ENCODE results near the gene DBH. TPM values are rescaled to one million over a fixed set of nuclear protein-coding genes. Genes with fewer than 3 reads are reported as not detected.

Gene DBH
- total RNA-seq, 1 experiment from 2014 or later, result not detected

- Histone ChIP-seq H3K27me3 (ENCODE audit: insufficient read depth, low read length) (no peaks in the 10 kb centered on the region), H3K27ac (ENCODE audit: low read depth, low read length) (no peak overlapping the region), H3K79me2 (ENCODE audit: insufficient read depth, low read length) (no peaks in the 10 kb centered on the region), H3K9me3 (ENCODE audit: control insufficient read depth in 1 of 2, insufficient read depth in 1 of 2, low read depth in 1 of 2, low read length in 2 of 2) (no peaks in the 10 kb centered on the region), H3K36me3 (ENCODE audit: control insufficient read depth in 1 of 2, insufficient read depth in 2 of 2, low read length in 2 of 2) (no peaks in the 10 kb centered on the region), H4K20me1 (ENCODE audit: insufficient read depth) (no peaks in the 10 kb centered on the region), H3K4me3 (replicated peaks in 1 of 2; ENCODE audit: low read depth in 1 of 2, low read length in 2 of 2) (no peak overlapping the region), H2AFZ (ENCODE audit: low read depth, low read length, poor library complexity, severe bottlenecking) (no peak overlapping the region), H3K4me2 (ENCODE audit: low read length) (no peak overlapping the region), H3K4me1 (ENCODE audit: control insufficient read depth in 1 of 2, insufficient read depth in 2 of 2, low read length in 2 of 2) (peaks cover 6 to 9% of the 10 kb centered on the region in 2 experiments; a peak in 2 of 4 replicates), H3K9me2 (ENCODE audit: insufficient read depth) (no peaks in the 10 kb centered on the region), H3K9ac (ENCODE audit: low read length) (no peak overlapping the region)
- ChIA-PET CTCF (no interaction called here), POLR2A (no interaction called here), RAD21 (ENCODE audit: low non-redundant PET in 1 of 2, low total read pairs in 2 of 2, uncharacterized antibody in 2 of 2, unreplicated experiment in 2 of 2) (no interaction called here)
- DNase-seq (ENCODE audit: low read depth, low spot score), result no peak
- no TSS peak for BruUV-seq (replicated peaks)
- no peak for TF ChIP-seq RAD21 (IDR thresholded peaks at IDR 0.05; ENCODE audit: low read depth)
- TF ChIP-seq TCF7L2 (IDR thresholded peaks at IDR 0.05; ENCODE audit: borderline replicate concordance, extremely low read depth, insufficient read depth, insufficient read length), result no peak
- TF ChIP-seq ZFX (IDR thresholded peaks at IDR 0.05), result no peak
- no peak for TF ChIP-seq FOSL1 (IDR thresholded peaks at IDR 0.05; ENCODE audit: low read depth)
- TF ChIP-seq MAX (IDR thresholded peaks at IDR 0.05), result no peak
- no peak for TF ChIP-seq CBX3 (IDR thresholded peaks at IDR 0.05; ENCODE audit: low read depth)
- no peak for TF ChIP-seq JUND (IDR thresholded peaks at IDR 0.05)
- TF ChIP-seq POLR2AphosphoS5 (IDR thresholded peaks at IDR 0.05; ENCODE audit: low read depth, low read length), result no peak
- no peak for TF ChIP-seq CEBPB (IDR thresholded peaks at IDR 0.05; ENCODE audit: low read depth)
- no peak for TF ChIP-seq SIN3A (IDR thresholded peaks at IDR 0.05; ENCODE audit: low read depth)
- ATAC-seq, result no peak
- intact Hi-C loops (cut with micrococcal nuclease), result no loop called here
Observed at GRCh38 chr9:133689151-133689763, 53.1 kb downstream of the DBH start.

- H2AFZ ChIP-seq (ENCODE audit: low read depth, low read length, poor library complexity, severe bottlenecking), result no peak overlapping the region
- ChIA-PET CTCF (no interaction called here), RAD21 (ENCODE audit: low non-redundant PET in 1 of 2, low total read pairs in 2 of 2, uncharacterized antibody in 2 of 2, unreplicated experiment in 2 of 2) (no interaction called here), POLR2A (no interaction called here)
- no peak overlapping the region for H3K9ac ChIP-seq (ENCODE audit: low read length)
- DNase-seq (ENCODE audit: low read depth, low spot score), result no peak
- no TSS peak for BruUV-seq (replicated peaks)
- no peaks in the 10 kb centered on the region for H3K79me2 ChIP-seq (ENCODE audit: insufficient read depth, low read length)
- ATAC-seq, result no peak
- H3K4me2 ChIP-seq (ENCODE audit: low read length), result no peak overlapping the region
- H3K9me2 ChIP-seq (ENCODE audit: insufficient read depth), result no peaks in the 10 kb centered on the region
- peaks cover 6 to 9% of the 10 kb centered on the region in 2 experiments; a peak in 2 of 4 replicates for H3K4me1 ChIP-seq (ENCODE audit: control insufficient read depth in 1 of 2, insufficient read depth in 2 of 2, low read length in 2 of 2)
- no peak overlapping the region for H3K4me3 ChIP-seq (replicated peaks in 1 of 2; ENCODE audit: low read depth in 1 of 2, low read length in 2 of 2)
- H3K9me3 ChIP-seq (ENCODE audit: control insufficient read depth in 1 of 2, insufficient read depth in 1 of 2, low read depth in 1 of 2, low read length in 2 of 2), result no peaks in the 10 kb centered on the region
- no peaks in the 10 kb centered on the region for H4K20me1 ChIP-seq (ENCODE audit: insufficient read depth)
- intact Hi-C loops (cut with micrococcal nuclease), result no loop called here
- H3K27ac ChIP-seq (ENCODE audit: low read depth, low read length), result no peak overlapping the region
- H3K36me3 ChIP-seq (ENCODE audit: control insufficient read depth in 1 of 2, insufficient read depth in 2 of 2, low read length in 2 of 2), result no peaks in the 10 kb centered on the region
- H3K27me3 ChIP-seq (ENCODE audit: insufficient read depth, low read length), result no peaks in the 10 kb centered on the region
- TF ChIP-seq SRF (IDR thresholded peaks at IDR 0.05; ENCODE audit: low read depth), result no peak
- no peak for TF ChIP-seq REST (IDR thresholded peaks at IDR 0.05; ENCODE audit: low read depth)
- TF ChIP-seq ZNF274 (IDR thresholded peaks at IDR 0.05; ENCODE audit: low read depth, low read length), result no peak
- TF ChIP-seq ZFX (IDR thresholded peaks at IDR 0.05), result no peak
- no peak for TF ChIP-seq EZH2 (IDR thresholded peaks at IDR 0.05)
- TF ChIP-seq YY1 (IDR thresholded peaks at IDR 0.05; ENCODE audit: extremely low read depth, insufficient replicate concordance, low read depth, low read length), result no peak
- TF ChIP-seq FOSL1 (IDR thresholded peaks at IDR 0.05; ENCODE audit: low read depth), result no peak
- no peak for TF ChIP-seq POLR2AphosphoS5 (IDR thresholded peaks at IDR 0.05; ENCODE audit: low read depth, low read length)
- TF ChIP-seq CEBPB (IDR thresholded peaks at IDR 0.05; ENCODE audit: low read depth), result no peak
- no peak for TF ChIP-seq POLR2A (IDR thresholded peaks at IDR 0.05; ENCODE audit: borderline replicate concordance, extremely low read depth, insufficient read depth, insufficient read length)
- TF ChIP-seq EZH2phosphoT487 (IDR thresholded peaks at IDR 0.05; ENCODE audit: borderline replicate concordance), result no peak
- TF ChIP-seq JUND (IDR thresholded peaks at IDR 0.05), result no peak
Observed at GRCh38 chr9:133690081-133690561, 54.0 kb downstream of the DBH start.
